HG02884 (cell line): ENCODE measurements around the gene GLDC.

ENCODE experiments used
- ATAC-seq: cut with Tn5 transposase; IDR thresholded peaks from one replicate; pipeline ENCODE4 v1.9.1; 2021; ENCODE audit warnings: mild to moderate bottlenecking, moderate library complexity; ENCODE audit not compliant: unreplicated experiment

GLDC gene

DNA sequence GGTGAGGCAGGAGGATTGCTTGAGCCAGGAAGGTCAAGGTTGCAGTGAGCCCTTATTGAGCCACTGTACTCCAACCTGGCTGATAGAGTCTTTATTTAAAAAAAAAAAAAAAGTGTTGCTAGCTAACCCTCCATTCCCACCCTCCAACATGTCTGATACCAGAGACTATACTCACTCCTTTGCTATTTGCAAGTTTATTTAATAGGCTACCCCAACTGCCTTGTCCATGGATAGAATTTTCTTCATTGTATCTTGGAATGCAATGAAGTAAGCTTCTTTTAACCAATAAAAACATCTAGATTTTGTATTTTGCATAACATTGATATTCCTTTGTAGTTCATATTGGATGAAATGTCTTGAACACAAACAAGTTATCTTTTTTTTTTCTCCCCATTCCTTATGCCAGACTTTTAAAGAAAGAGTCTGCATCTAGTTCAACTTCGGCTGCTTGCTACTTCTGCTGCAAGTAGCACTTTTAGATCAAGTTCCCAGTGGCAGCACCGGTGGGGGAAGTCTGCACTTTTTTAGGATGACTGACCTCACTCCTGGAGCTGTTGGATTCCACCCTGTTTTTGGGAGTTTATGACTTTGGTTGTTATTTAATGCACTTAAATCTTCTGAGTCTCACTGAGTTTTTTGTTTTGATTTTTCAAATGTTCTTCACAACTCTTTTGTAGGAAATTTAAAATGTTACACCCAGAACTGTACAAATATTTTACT lies 120.0 kb downstream of the GLDC start:
- no peak for ATAC-seq

GRCh38 chr9:6522263-6522662 lies 123.3 kb downstream of the GLDC start:
- ATAC-seq, result no peak

- ATAC-seq, result no peak
These were observed 133.4 kb downstream of the GLDC start for GRCh38 chr9:6512085-6512657.

DNA sequence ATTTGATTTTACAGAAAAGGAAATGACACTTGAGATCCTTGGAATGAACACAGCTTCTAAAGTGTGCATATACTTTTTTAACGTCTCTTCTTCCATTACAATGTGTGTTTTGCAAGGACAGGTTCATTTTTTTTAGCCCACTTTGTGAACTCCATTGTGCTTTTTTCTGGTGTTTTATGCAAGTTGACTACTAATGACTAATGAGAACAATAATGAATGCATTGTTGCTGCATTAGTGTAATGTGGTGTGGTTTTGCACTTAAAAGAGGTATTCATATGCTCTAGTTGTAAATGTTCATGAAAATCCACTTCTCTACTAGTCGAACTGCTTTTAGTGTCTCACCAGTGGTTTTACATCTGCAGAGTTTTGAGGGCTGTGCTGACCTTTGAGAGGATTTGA lies 139.0 kb downstream of the GLDC start:
- ATAC-seq, result no peak

DNA sequence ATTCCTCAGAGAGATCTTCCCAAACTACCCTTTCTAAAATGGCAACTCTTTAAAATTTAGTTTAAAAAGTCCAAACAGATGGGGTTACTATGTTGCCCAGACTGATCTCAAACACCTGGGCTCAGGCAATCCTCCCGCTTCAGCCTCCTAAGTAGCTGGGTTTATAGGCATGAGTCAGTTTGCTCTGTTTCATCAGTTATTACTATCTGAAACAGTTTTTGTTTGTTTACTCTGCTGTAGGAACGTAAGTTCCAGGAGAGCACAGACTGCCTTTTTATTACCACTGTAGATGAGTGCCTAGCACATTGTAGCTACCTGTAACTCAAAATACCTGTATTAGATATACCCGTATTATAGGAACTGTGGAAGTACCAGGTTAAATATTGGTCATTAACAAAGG lies 143.1 kb downstream of the GLDC start:
- ATAC-seq, result no peak

DNA sequence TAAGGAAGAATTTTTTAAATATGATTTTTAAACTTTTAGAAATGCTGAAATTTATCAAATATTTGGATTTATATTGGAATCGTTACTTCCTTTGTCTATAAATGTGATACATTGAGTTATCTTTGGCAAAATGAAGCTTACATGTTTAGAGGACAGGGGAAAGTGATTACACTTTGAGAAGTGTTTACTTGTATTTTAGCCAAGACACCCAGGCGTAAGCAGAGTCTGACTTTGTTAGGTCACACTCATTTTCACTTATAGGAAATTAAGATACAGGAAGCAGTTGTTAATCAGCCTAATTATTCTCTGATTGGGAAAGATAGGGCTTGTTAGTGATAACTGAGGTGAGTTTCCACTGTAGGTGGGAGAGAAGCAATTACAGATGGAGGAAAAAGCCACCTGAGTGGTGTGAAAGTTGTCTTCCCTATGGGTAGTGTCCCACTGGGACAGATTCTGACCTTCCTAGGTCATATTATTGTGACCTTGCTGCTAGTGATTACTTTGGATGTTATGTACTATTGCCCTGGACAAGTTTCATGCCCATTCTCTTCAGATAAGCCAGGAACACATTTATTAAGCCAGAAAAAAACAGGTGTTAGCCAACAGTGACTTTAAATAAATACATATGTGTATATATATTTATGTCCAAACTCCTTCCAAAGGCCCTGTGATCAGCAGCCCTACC lies 143.9 kb downstream of the GLDC start:
- ATAC-seq, result no peak

DNA sequence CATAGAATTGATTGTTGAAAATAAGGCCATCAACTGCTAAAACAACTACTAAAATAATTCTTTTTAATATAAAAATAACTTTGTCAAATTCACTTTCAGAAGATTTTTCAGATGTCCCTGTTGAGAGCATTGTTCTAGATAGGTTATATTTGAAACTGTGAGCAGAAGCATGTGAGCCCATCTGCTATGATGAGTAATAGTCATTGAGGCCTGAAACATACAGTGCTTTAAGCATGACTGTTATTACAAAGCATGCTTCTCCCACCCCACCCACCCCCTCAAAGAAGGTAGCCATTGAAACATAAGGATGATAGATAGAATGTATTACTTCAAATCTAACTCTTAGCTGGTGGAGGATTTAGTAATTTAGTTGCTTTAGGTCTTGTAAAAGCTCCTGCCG lies 146.5 kb downstream of the GLDC start:
- ATAC-seq, result no peak

DNA sequence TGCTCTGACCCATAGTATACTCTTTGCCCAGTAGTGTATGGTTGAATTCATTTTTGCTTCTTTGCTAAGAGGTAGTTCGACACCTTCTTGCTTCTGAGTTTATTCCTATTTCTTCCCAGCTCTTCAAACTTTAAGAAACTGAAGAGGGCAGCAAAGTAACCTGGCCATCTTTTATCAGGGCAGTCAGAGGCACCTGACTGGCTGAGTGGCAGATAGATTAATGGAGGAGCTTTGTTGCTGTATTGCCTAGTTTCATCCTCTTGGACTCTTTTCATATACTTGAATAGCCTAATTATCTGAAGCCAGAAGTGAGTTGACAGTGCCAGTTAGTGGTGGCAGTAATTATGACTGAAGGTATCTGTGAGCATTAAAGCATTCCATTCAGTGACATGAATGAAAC lies 150.1 kb downstream of the GLDC start:
- ATAC-seq, result no peak

DNA sequence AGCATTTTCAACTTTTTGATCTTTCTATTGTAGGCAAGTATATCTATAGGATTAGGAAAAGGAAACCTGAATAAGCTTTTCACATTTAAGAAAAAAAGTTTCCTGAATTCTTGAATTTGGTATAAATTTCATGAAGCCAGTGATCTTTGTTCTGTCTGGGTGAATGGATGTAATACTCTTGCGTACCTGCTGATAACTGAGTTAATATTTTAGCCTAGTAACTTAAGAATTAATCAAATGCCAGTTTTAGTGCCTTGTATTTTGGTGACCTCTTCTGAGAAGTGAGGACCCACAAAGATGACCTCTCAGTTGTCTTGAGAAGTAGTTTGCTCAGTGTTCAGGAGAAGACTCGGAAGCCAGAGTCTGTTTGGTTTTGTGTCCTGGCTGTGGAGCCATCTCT lies 154.7 kb downstream of the GLDC start:
- no peak for ATAC-seq

DNA sequence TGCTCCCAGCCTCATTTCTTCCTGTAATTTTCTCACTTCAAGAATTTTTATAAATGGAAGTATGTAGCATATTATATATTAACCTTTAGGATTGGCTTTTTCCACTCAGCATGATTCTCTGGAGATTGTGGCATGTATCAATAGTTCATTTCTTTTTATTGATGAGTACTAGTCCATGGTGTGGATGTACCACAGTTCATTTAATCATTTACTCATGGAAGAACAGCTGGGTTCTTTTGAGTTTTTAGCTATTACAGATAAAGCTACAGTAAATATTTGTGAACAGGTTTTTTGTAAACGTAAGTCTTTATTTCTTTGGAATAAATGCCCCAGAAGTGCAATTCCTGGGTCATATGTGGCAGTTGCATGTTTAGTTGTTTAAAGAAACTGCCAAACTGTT lies 156.4 kb downstream of the GLDC start:
- no peak for ATAC-seq

GRCh38 chr9:6488395-6488794 lies 157.1 kb downstream of the GLDC start:
- ATAC-seq, result no peak

GRCh38 chr9:6484210-6484609 lies 161.3 kb downstream of the GLDC start:
- ATAC-seq, result no peak
